A673 (cell line): ENCODE results near the gene KRTAP10-11. TPM values are rescaled to one million over a fixed set of nuclear protein-coding genes. Genes with fewer than 3 reads are reported as not detected.

ENCODE experiments used
- BruUV-seq: library from RNA; stranded (reverse); fragments of 400-500 nt; replicated peaks from 2 replicates; lab custom pipeline; 2021; lab: Mats Ljungman, UMichigan
- CTCF ChIA-PET: fragments of 300-600 bp; sonication (Branson Sonifier 250); formaldehyde crosslinking; loops from one replicate; lab custom pipeline; 2022; ENCODE audit warnings: antibody characterized with exemption; lab: Charles Lee
- POLR2A ChIA-PET: fragments of 300-600 bp; sonication (Branson Sonifier 250); formaldehyde crosslinking; loops from one replicate; lab custom pipeline; 2022; ENCODE audit warnings: antibody characterized with exemption; ENCODE audit not compliant: low non-redundant PET; lab: Charles Lee
- DNase-seq: peaks from one replicate; pipeline ENCODE4 v3.0.0-alpha.2; 2015; ENCODE audit warnings: low spot score
- H3K27ac ChIP-seq: fragments of 200-600 bp; sonication (generic); 2 replicates; pipeline ENCODE4 v1.5.1; 2016; ENCODE audit warnings: mixed run types, low read depth, mild to moderate bottlenecking, mixed read lengths, antibody characterized with exemption, low read length; ENCODE audit not compliant: poor library complexity, severe bottlenecking
- H3K27me3 ChIP-seq: fragments of 200-600 bp; sonication (generic); replicated peaks from 2 replicates; pipeline ENCODE4 v1.6.1; 2017; ENCODE audit warnings: mixed run types, low read depth, mild to moderate bottlenecking, mixed read lengths, antibody characterized with exemption, low read length; ENCODE audit not compliant: insufficient read depth, poor library complexity
- H3K36me3 ChIP-seq: fragments of 200-600 bp; sonication (generic); 2 replicates; pipeline ENCODE4 v1.6.1; 2016; ENCODE audit warnings: mixed run types, mild to moderate bottlenecking, mixed read lengths, antibody characterized with exemption, low read length; ENCODE audit not compliant: insufficient read depth, poor library complexity, severe bottlenecking
- H3K4me1 ChIP-seq: fragments of 200-600 bp; sonication (generic); 2 replicates; pipeline ENCODE4 v1.6.1; 2017; ENCODE audit warnings: mixed run types, mild to moderate bottlenecking, mixed read lengths, antibody characterized with exemption, low read length; ENCODE audit not compliant: insufficient read depth, poor library complexity, severe bottlenecking
- H3K4me3 ChIP-seq: fragments of 200-600 bp; sonication (generic); 2 replicates; pipeline ENCODE4 v1.5.1; 2016; ENCODE audit warnings: low read depth, mixed run types, mild to moderate bottlenecking, mixed read lengths, low read length; ENCODE audit not compliant: poor library complexity, severe bottlenecking
- H3K9me3 ChIP-seq: fragments of 200-600 bp; sonication (generic); 2 replicates; pipeline ENCODE4 v1.6.1; 2016; ENCODE audit warnings: mixed run types, low read depth, mild to moderate bottlenecking, mixed read lengths, antibody characterized with exemption, low read length; ENCODE audit not compliant: poor library complexity, severe bottlenecking
- EZH2 ChIP-seq: fragments of 200-600 bp; sonication (generic); IDR thresholded peaks from 2 replicates; pipeline ENCODE4 v1.6.1; 2017; ENCODE audit warnings: borderline replicate concordance, low read depth, mild to moderate bottlenecking, mixed read lengths, antibody characterized with exemption, low read length; ENCODE audit not compliant: poor library complexity, severe bottlenecking
- intact Hi-C: fragments of 100-400 bp; cut with micrococcal nuclease; formaldehyde crosslinking; loops from one replicate; pipeline ENCODE4 v1.10.0; 2022; ENCODE audit not compliant: unreplicated experiment
- total RNA-seq: library from RNA; stranded (reverse); gene quantifications from 2 replicates; pipeline ENCODE4 v1.2.3, GENCODE V29; 2021
- TF ChIP-seq, protein P1 (sequence below): fragments of 300-800, 200-600 bp; sonication (generic); conservative IDR thresholded peaks from 2 replicates; pipeline ENCODE4 v1.5.1; 2017; ENCODE audit warnings: low read depth, mild to moderate bottlenecking, antibody characterized with exemption, low read length, moderate library complexity, mixed read lengths

Gene KRTAP10-11
- total RNA-seq, 1 experiment from 2014 or later: not detected

DNA sequence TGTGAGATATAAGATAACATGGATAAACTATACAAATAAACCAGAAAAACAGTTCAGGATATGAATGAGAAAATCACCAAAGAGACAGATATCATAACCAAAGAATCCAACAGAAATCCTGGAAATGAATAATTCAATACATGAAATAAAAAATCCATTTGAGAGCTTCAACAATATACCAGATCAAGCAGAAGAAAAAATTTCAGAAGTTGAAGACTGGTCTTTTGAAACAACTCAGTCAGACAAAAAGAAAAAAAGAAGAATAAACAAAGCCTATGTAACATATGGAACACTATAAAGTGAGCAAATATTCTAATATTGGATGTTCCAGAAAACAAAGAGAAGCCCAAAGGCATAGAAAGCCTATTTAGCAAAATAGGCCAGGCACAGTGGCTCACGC is 25.7 kb downstream of the KRTAP10-11 start:
- Histone ChIP-seq H3K4me1 (no peaks in the 10 kb centered on the region), H3K27me3 (no peaks in the 10 kb centered on the region), H3K4me3 (no peak overlapping the region), H3K36me3 (no peaks in the 10 kb centered on the region), H3K9me3 (peaks cover 28% of the 10 kb centered on the region), H3K27ac (no peak overlapping the region)
- no peak for TF ChIP-seq EZH2
- TF ChIP-seq, protein P1, sequence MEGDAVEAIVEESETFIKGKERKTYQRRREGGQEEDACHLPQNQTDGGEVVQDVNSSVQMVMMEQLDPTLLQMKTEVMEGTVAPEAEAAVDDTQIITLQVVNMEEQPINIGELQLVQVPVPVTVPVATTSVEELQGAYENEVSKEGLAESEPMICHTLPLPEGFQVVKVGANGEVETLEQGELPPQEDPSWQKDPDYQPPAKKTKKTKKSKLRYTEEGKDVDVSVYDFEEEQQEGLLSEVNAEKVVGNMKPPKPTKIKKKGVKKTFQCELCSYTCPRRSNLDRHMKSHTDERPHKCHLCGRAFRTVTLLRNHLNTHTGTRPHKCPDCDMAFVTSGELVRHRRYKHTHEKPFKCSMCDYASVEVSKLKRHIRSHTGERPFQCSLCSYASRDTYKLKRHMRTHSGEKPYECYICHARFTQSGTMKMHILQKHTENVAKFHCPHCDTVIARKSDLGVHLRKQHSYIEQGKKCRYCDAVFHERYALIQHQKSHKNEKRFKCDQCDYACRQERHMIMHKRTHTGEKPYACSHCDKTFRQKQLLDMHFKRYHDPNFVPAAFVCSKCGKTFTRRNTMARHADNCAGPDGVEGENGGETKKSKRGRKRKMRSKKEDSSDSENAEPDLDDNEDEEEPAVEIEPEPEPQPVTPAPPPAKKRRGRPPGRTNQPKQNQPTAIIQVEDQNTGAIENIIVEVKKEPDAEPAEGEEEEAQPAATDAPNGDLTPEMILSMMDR: no peak
- intact Hi-C loops: no loop called here
- BruUV-seq: no TSS peak
- CTCF ChIA-PET: no interaction called here
- DNase-seq: no peak
- POLR2A ChIA-PET: no interaction called here

DNA sequence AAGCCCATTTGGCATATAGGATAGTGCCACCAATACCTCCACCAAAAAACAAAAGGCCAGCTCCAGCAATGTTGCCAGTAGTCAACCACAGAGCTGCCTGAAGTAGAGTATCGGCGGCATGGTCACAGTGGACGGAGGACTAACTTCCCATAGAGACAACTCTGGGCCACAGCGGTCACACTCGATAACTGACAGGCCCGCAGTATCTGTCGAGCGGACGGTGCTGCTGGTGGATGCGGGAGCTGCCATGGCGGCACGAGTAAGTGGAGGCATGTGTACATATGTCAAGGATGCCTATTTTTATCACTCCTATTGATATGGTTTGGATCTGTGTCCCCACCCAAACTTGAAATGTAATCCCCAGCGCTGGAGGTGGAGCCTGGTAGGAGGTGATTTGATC is 31.7 kb downstream of the KRTAP10-11 start:
- no peak overlapping the region for H3K4me3 ChIP-seq
- TF ChIP-seq, protein P1: no peak
- no peak for TF ChIP-seq EZH2
- DNase-seq: no peak
- POLR2A ChIA-PET: no interaction called here
- H3K36me3 ChIP-seq: no peaks in the 10 kb centered on the region
- H3K27ac ChIP-seq: no peak overlapping the region
- H3K4me1 ChIP-seq: no peaks in the 10 kb centered on the region
- CTCF ChIA-PET: no interaction called here
- no peaks in the 10 kb centered on the region for H3K27me3 ChIP-seq
- peaks cover 8% of the 10 kb centered on the region for H3K9me3 ChIP-seq
- intact Hi-C loops: no loop called here
- BruUV-seq: no TSS peak

DNA sequence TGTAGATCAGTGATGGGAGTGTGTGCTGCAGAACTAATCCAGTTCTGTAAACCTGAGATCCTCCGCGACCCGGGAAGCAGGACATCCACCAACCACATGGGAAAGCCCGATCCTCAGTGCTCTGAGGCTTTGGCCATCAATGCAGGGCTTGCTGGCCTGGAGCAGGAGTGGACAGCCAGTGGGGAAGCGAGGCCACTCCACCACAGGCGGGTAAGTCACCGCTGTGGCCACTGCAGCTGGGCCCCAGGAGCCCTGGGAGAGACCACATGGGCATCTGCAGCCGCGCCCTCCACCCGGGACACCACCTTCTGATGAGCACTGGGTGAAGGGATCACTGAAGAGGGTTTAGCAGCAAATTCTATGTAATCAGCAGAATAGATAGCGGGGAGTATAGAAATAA is 34.9 kb downstream of the KRTAP10-11 start:
- Histone ChIP-seq H3K9me3 (no peaks in the 10 kb centered on the region), H3K27me3 (no peaks in the 10 kb centered on the region), H3K4me3 (no peak overlapping the region), H3K4me1 (no peaks in the 10 kb centered on the region), H3K27ac (no peak overlapping the region), H3K36me3 (no peaks in the 10 kb centered on the region)
- intact Hi-C loops: no loop called here
- POLR2A ChIA-PET: no interaction called here
- DNase-seq: no peak
- no peak for TF ChIP-seq EZH2
- CTCF ChIA-PET: no interaction called here
- BruUV-seq: no TSS peak
